ENCODE results near the gene KCTD13.
"Not testable (repeated sequence)": the region's sequence is repeated elsewhere in the genome, so short reads cannot be mapped to it uniquely, and the experiment has no call there.

The KCTD13 gene

DNA sequence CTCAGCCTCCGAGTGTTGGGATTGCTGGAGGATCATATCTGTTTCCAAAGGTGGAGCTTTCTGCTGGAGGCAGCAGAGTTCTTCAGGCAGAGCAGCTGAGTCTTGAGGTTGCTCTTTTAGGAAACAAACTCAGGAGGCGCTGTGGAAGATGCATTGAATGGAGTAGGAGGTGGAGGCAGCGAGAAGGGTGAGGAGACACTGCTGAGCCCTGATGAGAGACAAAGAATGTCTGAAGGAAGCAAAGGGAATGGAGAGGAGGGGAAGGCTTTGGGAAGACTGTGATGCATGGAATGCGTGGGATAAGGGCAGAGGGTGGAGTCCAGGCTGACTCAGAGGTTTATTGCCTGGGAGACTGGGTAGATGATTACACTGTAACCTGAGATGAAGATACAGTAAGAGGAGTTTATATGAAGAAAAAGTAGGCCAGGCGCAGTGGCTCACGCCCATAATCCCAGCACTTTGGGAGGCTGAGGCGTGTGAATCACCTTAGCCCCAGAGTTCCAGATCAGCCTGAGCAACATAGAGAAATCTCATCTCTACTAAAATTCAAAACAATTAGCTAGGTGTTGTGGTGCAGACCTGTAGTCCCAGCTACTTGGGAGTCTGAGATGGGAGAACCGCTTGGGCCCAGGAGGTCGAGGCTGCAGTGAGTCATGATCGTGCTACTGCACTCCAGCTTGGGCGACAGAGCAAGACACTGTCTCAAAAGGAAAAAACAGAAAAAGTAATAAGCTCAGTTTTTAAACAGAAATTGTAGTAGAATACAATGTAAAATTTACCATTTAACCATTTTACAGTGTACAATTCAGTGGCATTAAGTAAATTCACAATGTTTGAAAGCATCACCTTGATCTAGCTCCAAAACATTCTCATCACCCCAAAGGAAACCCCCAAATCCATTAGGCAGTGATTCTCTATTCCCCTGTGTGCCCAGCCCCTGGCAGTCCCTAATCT, 18.1 kb upstream of the KCTD13 start:
- peak; percentile 98 for DNase-seq (ENCODE audit: low read depth)

DNA sequence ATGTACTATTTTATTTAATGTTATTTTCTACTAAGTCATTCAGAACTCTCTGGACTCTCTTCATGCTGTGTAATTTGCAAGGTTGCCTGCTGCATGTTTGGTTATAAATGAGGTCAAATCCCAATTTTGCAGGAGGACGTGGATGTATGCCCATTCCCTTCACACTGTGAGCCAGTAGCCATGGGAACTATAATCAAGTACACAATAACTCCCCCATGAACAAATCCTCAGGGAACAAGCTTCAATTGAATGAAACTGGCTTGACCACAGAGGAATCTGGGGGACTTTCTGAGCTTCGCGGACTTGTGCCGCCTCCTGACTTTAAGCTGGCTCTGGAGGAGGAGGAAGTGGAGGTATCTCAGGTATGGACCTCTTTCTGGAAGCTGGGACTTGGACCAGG, 14.6 kb upstream of the KCTD13 start:
- DNase-seq (ENCODE audit: low read depth): no peak

DNA sequence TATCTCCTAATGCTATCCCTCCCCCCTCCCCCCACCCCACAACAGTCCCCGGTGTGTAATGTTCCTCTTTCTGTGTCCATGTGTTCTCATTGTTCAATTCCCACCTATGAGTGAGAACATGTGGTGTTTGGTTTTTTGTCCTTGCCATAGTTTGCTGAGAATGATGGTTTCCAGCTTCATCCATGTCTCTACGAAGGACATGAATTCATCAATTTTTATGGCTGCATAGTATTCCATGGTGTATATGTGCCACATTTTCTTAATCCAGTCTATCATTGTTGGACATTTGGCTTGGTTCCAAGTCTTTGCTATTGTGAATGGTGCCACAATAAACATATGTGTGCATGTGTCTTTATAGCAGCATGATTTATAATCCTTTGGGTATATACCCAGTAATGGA, 5.7 kb upstream of the KCTD13 start:
- not testable (repeated sequence) for DNase-seq (ENCODE audit: low read depth)

DNA sequence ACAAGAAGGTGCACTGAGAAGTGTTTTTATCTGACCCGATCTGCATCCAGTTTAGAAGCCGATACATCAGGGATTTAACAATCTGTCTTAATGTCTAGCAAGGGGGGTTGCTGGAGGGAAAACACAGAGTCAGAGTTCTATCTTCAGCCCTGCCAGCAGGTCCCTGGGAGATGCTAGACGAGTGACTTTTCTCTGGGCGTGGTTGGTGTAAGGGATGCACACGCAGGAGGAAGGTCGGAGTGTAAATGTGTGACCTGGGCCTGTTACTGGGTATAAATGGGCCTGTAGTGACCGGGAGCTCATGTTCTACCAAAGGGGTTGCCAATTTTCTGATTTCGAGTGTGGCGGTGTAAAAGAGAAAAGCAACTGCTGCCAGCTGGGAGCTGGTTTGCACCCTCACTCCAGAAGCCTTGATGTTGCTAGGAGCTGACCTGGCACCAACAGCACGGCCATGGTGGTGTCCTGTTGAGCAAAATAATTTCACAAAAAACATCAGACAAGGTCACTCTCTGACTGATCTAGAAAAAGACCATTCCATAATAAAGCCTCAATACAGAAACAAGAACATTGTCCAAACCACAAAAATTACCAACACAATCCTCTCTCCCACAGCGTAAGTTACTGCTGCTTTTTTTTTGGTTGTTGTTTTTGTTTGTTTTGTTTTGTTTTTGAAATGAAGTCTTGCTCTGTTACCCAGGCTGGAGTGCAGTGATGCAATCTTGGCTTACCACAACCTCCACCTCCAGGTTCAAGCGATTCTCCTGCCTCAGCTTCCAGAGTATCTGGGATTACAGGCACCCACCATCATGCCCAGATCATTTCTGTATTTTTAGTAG, 1.3 kb upstream of the KCTD13 start:
- DNase-seq (ENCODE audit: low read depth): no peak

DNA sequence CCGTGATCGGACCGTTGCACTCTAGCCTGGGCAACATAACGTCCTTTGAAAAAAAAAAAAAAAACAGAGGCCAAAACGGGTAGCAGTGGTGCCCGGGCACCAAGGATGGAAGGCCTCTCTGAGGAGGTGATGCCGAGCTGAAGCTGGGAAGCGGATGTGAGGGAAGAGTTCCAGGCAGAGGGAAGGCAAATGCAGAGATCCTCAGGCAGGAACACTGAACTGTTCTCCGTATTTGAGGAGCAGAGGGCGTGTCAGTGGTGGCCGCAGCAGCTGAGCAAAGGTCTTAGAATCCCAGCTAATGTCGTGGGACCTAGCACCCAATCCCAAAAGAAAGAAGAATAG, 656 bp upstream of the KCTD13 start:
- DNase-seq (ENCODE audit: low read depth): no peak

DNA sequence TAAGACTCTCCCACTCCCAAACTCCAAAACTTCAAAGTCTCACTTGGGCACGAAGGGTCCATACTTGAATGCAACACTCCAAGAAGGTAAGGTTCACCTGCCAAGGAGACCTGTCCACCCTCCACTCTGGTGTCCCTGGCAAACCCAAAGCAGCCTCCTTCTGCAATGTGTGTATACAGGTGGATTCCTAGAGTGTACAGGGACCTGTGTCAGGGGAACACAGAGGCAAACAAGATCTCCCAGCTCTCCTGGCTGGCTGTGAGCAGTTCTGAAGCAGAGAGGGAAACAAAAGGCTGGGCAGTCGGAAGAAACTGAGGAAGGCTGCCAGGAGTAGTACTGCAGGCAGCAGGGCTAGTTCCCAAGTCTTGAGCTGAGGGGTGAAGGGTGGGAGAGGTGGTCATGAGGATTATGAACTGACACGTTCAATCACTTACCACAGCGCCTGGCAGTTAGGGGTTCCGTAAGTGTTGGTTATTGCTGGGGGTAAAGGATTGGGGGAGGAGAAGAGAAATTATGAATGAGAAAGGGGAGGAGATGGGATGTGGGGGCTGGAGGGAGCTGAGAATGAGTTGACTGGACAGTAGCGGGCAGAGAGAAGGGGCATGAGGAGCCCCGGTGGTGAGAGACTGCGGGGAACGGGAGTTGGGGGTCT, 795 bp downstream of the KCTD13 start:
- no peak for DNase-seq (ENCODE audit: low read depth)

DNA sequence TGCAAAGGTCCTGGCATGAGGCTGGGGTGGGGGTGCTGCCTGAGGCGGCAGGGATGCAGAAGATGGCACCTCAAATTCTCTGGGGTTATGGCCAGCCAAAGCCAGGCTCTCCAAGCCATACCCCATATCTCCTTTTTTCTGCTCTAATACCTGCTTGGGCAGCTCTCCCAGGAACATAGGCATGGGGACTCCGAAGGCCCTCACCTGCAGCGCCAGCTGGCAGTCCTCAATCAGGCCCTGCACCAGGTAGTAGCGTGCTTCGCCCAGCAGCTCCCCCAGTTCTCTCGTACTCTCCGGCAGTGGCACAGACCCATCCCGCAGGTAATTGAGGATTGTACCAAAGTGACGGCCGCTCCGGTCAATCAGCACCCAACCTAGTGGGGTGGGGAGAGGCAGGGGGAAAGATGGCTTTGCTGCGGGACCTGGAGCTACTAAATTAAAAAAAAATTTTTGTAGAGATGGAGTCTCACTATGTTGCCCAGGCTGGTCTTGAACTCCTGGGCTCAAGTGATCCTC, 3.0 kb downstream of the KCTD13 start:
- DNase-seq (ENCODE audit: low read depth): no peak

DNA sequence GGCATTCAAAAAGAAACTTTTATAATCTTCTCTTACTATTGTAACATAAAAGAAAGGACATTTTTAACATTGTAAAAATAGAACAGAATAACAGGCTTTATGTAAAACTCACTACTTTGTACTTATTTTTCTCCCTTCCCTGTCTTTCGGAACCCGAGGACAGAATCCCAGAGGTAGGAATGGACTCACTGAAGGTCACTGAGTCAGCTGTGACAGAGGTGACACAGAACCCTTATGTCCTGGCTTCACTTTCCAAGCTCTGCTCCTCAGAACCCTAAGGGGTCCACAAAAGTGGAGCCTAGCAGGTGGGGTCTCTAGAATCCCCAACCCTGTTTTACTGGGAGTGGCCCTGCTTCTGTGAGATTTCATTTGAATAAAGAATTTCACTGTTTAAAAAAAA, 3.7 kb downstream of the KCTD13 start:
- no peak for DNase-seq (ENCODE audit: low read depth)

DNA sequence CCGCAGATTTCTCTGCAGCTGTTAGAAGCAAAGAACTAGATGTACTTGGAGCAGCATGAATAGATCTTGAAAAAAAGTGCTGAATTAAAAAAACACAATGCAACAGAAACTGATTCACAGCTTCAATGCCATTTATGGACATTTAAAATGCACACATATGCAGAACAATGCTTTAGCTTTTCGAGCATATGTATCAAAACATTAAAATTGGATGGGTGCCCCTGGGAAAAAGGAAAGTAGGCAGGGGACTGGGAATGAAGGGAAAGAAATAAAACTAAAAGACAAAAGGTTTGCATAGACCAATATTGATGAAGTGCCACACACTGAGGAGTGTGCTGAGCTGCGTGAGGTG, 5.0 kb downstream of the KCTD13 start:
- DNase-seq (ENCODE audit: low read depth): no peak

DNA sequence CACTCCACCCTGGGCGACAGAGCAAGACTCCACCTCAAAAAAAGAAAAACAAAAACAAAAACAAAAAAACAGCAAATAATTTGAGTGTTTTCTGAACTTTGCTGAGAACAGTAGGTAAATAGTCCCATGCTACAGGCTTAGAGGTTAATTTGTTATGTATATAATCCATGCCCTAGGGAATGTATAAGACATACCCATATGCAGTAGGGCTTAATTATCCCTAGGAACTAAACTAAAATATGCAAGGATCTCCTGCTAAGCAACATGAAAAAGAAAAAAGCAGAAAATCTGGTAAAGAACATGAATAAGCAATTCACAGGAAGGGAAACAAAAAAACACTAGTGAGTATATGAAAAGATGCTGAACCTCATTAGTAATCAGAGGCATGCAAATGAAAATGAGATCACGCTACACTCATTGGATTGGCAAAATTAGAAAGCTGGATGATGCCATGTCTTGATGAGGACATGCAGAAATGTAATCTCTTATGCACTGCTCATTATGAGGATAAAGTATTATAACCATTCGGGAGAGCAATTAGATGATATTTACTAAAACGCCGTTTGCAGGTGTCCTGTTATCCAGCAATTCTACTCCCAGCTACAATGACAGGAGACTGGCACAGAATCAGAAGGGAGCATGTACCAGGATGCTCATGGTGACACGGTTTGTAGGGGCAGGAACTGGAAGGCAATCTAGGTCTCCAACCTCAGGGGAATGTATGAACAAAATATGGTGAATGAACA, 5.6 kb downstream of the KCTD13 start:
- no peak for DNase-seq (ENCODE audit: low read depth)

DNA sequence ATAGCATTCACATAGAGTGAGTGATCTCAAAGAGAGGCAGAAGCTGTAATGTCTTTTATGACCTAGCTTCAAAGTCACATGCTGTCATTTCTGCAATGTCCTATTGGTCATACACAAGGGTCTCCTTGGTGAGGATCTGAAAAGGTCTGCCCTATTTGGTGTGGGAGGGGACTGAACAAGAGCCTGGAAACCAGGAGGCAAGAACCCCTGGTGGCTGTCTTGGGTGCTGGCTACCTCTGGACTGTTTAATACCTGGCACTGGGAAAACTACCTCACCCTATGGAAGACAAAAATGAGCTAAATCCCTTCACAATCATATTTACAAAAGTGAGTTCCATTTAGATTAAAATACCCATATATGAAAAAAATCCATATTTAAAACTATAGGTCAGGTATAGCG, 9.0 kb downstream of the KCTD13 start:
- no peak for DNase-seq (ENCODE audit: low read depth)

DNA sequence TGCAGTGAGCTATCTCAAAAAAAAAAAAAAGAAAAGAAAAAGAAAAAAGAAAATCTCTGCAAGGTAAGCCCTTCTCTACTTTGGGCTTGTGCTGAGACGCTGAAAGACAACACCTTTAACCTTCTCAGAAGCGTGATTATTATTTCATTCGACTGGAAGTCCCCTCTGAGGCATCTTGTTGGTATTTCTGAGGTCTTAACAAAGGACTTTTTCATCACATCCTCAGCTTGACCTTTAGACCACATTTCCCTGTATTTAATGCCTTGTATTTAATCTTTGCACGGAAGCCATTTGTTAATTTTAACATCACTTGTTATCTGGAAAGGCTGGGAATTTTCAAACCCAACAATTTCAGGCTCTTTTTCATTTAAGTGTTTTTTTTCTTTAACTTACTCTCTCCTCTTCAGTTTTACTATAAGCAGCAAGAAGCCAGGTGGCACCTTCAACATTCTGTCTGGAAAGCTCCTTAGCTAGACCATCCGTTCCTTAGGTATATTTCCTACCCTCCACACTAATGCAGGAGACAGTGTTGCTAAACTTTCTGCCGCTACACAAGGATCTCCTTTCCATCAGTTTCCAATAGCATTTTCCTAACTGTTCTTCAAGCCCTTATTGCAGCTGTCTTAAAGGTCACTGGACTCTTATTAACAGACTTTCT, 10.3 kb downstream of the KCTD13 start:
- DNase-seq (ENCODE audit: low read depth): no peak

DNA sequence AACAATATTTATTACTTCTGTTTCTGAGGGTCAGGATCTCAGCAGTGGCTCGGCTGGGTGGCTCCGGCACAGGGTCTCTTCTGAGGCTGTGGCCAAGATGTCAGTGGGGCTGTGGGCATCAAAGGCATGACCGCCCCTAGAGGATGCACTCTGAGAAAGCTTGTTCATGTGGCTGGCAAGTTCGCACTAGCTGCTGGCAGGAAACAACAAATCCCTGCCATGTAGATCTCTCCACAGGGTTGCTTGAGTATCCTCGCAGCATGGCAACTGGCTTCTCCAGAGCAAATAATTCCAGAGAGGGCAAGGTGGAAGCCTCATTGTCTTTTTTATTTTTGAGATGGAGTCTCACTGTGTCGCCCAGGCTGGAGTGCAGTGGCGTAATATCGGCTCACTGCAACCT, 12.5 kb downstream of the KCTD13 start:
- DNase-seq (ENCODE audit: low read depth): no peak

DNA sequence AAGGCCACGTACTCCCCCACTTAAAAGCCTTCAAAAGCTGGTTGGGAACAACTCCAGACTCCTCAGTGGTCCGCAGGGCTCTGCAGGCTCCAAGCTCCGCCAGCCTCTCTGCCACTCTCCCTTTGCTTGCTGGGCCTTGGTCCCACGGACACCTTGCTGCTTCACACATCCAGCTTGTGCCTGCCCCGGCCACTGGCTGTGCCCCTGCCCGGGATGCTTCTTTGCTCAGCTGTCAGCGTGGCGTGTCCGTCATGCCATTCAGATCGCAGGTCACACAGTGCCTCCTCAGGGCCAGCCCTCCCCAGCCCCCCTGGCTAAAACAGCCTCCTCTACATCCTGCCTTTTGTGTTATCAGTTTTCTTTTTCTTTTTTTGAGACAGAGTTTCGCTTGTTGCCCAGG, 13.9 kb downstream of the KCTD13 start:
- DNase-seq (ENCODE audit: low read depth): no peak

DNA sequence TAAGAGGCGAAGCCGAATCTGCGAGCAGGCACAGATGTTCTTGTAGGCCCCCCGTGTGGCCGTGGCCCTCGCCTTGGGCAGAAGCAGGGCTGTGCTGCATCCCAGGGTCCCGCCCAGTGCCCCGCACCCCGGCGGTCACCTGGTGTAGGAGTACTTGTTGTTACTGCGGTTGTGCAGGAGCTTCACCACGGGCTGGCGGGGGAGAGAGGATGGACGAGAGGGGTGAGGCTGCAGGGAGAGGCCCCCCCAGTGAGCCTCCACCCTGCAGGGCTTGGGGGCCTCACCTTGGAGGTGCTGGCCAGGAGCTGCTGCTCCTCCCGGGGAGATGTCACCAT, 14.4 kb downstream of the KCTD13 start:
- DNase-seq (ENCODE audit: low read depth): no peak

DNA sequence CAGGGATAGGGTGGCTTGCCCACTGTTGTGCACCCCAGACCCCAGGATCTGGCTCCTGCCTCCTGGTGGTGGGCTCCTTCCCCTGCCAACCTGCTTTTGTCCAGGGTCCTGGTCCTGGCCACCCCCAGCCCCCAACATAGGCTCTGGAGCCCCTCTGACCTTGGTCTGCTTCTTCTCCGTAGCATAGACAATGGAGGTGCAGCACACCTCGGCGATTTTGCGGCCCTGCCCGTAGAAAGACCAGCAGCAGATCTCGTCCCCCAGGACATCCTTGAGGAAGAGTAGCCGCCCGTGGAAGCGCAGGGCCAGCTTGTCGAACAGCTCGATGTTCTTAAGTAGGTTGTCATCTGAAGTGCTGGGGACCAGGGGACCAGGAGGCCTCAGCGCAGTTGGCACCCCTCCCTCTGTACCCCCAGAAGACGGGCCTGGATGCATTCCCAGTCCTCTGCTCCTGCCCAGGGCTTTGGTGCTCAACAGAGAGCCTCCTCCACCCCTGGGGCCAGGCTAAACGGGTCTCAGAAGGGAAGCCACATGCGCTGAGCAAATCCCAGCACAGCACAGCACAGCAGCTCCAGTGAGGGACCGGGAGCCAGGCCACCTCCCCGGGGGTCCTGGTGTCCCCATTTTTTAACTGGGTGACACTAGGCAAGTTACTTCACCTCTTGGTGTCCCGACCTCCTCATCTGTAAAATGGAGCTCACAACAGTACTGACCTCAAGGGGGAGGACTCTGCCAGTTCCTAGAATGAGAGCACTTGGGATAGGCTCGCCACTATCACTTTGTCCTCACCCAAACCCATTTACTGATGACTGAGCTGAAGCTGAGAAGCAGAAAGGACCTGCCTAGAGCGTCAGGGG, 15.0 kb downstream of the KCTD13 start:
- DNase-seq (ENCODE audit: low read depth): no peak

DNA sequence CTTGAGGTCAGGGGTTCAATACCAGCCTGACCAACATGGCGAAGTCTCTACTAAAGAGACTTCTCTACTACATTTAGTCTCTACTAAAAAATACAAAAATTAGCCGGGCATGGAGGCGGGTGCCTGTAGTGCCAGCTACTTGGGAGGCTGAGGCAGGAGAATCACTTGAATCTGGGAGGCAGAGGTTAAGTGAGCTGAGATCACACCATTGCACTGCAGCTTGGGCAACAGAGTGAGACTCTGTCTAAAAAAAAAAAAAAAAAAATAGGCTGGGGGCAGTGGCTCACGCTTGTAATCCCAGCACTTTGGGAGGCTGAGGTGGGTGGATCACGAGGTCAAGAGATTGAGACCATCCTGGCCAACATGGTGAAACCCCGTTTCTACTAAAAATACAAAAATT, 16.2 kb downstream of the KCTD13 start:
- not testable (repeated sequence) for DNase-seq (ENCODE audit: low read depth)

DNA sequence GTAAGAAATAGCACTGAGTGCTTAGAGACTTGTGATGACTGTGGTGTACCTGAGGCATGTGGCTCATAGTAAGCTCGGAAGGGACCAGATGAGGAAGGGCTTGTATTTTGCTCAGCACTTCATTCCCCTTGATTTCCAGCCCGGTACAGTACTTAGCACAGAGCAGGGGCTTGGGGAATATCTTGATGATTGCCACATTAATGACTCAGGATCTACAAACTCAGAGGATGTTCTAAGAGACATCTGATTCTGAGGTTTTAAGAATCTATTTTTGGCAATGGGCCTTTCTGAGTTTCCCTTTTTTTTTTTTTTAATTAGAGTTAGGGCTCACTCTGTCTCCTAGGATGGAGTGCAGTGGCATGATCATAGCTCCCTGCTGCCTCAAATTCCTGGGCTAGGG, 16.6 kb downstream of the KCTD13 start:
- DNase-seq (ENCODE audit: low read depth): no peak

DNA sequence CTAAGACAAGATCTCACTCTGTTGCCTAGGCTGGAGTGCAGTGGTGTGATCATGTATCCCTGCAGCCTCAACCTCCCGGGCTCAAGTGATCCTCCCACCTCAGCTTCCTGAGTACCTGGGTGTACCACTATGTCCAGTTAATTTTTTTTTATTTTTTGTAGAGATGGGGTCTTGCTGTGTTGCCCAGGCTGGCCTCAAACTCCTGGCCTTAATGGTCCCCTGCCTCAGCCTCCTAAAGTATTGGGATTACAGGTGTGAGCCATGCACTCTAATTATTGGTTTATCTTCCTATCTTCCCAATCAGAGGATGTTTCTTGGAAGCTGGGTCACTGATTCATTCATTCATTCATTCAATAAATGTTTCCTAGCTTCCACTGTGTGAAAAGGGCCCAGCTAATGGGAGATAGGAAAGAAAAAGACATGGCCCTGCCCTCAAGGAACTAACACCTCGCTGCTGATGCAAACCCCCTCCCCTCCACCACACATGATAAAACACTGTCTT, 17.3 kb downstream of the KCTD13 start:
- DNase-seq (ENCODE audit: low read depth): no peak

DNA sequence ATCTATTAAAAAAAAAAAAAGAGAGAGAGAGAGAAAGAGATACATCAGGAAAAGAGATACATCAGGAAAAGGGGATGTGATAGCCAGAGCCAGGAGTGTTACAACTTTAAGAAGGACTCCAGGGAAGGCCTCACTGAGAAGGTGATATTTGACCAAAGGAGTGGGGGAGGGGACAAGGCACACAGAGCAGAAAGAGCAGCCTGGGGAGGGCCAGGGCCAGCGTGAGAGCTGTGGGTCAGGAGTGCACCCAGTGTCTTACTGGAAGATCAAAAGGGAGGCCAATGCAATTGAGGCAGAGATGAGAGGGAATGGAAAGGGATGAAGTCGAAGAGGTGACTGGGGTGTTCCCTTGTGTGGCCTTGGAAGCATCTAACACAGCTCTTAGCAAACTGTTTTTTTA, 18.1 kb downstream of the KCTD13 start:
- DNase-seq (ENCODE audit: low read depth): no peak

Measured in GM04504 (cell line).